Natural killer cell treated with Interleukin-12 subunit alpha and Interleukin-12 subunit beta and Interleukin-15 and Interleukin-18, amount 100 ng/mL, for 72 hours (primary cell): ENCODE measurements around the gene FGF19. TPM values are rescaled to one million over a fixed set of nuclear protein-coding genes. Genes with fewer than 3 reads are reported as not detected.

Experiments used
- ATAC-seq, 2 donors: fragments of 150-1000 bp; cut with Tn5 transposase in 1 of 2; sonication (Bioruptor Pico), chemical (Tn5 transposase) in 1 of 2; 2 replicates each; pipeline ENCODE4 v1.10.0; 2021
- DNase-seq: peaks from one replicate; pipeline ENCODE4 v3.0.0; 2022; ENCODE audit warnings: low spot score
- H3K27ac Mint-ChIP-seq, 2 donors: 1 replicate in 1 of 2; 2 replicates in 1 of 2; pipeline ENCODE4 v1.8.0; 2022; ENCODE audit warnings: mixed read lengths in 2 of 2, mild to moderate bottlenecking in 1 of 2, moderate library complexity in 1 of 2
- H3K27me3 Mint-ChIP-seq, 2 donors: 1 replicate in 1 of 2; 2 replicates in 1 of 2; pipeline ENCODE4 v1.8.0; 2022; ENCODE audit warnings: mixed read lengths in 2 of 2
- H3K36me3 Mint-ChIP-seq: one replicate; pipeline ENCODE4 v1.8.0; 2022; ENCODE audit warnings: mixed read lengths
- H3K4me1 Mint-ChIP-seq, 2 donors: 1 replicate in 1 of 2; 2 replicates in 1 of 2; pipeline ENCODE4 v1.8.0; 2022; ENCODE audit warnings: low read depth in 2 of 2, mixed read lengths in 2 of 2, mild to moderate bottlenecking in 1 of 2
- H3K4me3 Mint-ChIP-seq: one replicate; pipeline ENCODE4 v1.8.0; 2022; ENCODE audit warnings: mixed read lengths
- H3K9me3 Mint-ChIP-seq: 2 replicates; pipeline ENCODE4 v1.8.0; 2022; ENCODE audit warnings: mixed read lengths
- total RNA-seq, 2 donors: library from RNA; stranded (reverse); gene quantifications; one replicate each; pipeline ENCODE4 v1.2.3, GENCODE V29; 2022

The FGF19 gene
- total RNA-seq, 2 donors from 2014 or later: not detected

DNA sequence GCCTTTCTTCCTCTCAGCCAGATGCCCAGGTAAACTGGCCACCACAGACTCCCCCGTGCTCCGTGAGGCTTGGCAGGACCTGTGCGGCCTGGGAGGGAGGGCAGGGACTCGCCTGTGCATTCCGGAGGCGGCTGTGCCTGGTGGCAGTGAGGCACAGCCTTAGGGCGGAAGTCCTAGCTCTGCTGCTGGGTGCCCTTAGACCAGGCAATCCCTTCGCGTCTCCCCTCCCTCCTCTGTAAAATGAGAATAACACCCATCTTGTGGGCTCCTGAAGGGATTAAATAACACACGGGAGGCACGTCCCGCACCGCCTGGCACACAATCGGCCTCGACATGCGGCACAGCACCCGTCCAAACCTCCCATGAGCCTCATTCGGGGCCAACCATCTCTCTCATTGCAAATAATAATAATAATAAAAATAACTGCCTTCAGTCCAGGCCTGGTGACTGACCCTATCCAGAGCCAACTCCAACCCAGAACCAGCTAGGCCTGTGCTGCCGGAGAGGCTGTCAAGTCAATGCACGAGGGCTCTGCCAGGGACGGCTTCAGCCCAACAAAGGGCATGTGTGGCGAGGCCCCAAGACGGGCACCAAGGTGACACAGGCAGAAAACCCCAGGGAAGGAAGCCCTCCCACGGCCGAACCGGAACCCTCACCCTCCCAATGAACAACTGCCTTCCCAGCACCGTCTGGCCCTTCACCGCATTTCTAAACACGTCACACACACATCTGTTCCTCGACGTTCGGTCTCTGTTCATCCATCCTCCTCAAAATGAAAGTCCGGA is 36.9 kb downstream of the FGF19 start:
- no peaks in the 10 kb centered on the region for H3K27me3 Mint-ChIP-seq
- H3K4me3 Mint-ChIP-seq: no peak overlapping the region
- no peaks in the 10 kb centered on the region for H3K9me3 Mint-ChIP-seq
- H3K4me1 Mint-ChIP-seq: peaks cover 9% of the 10 kb centered on the region in 2 donors
- no peak overlapping the region for H3K27ac Mint-ChIP-seq
- DNase-seq (no peak), ATAC-seq (no peak)
- peaks cover 11% of the 10 kb centered on the region for H3K36me3 Mint-ChIP-seq

DNA sequence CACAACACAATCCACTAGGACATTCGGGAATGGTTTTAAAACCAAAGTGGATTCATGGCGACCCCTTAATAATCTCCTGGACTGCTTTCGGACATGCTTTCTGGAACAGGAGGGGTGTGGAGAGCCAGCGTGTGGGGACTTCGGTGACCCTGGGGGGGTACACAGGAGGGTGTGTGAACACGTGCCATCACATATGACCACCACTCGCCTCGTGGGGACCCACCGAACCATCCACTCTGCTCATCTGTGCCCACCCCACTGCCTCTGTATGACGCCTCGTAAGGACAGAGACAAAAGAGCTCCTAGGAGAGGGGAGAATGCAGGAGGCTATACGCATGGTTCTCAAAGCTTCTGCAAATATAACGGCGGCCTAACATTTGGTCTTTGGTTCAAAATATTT is 37.6 kb downstream of the FGF19 start:
- Mint-ChIP-seq H3K9me3 (no peaks in the 10 kb centered on the region), H3K4me3 (no peak overlapping the region), H3K4me1 (peaks cover 5 to 9% of the 10 kb centered on the region in 2 donors), H3K27me3 (no peaks in the 10 kb centered on the region), H3K27ac (no peak overlapping the region), H3K36me3 (peaks cover 7% of the 10 kb centered on the region)
- DNase-seq: no peak
- no peak for ATAC-seq

DNA sequence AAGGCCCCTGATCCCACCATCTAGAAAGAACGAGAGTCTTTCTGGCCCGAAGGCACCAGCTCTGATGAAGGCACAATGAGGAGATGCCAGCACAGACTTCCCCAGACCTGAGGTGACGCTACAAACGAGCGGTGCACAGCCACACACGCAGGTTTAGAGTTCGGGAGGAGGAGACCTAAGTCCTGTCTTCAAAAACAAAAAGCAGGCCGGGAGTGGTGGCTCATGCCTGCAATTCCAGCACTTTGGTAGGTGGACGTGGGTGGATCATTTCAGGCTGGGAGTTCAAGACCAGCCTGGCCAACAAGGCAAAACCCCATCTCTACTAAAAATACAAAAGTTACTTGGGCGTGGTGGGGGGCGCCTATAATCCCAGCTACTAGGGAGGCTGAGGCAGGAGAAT is 38.2 kb downstream of the FGF19 start:
- Mint-ChIP-seq H3K9me3 (no peaks in the 10 kb centered on the region), H3K27me3 (no peaks in the 10 kb centered on the region), H3K4me1 (peaks cover 5 to 8% of the 10 kb centered on the region in 2 donors), H3K27ac (no peak overlapping the region), H3K36me3 (peaks cover 7% of the 10 kb centered on the region), H3K4me3 (no peak overlapping the region)
- DNase-seq (no peak), ATAC-seq (no peak)

DNA sequence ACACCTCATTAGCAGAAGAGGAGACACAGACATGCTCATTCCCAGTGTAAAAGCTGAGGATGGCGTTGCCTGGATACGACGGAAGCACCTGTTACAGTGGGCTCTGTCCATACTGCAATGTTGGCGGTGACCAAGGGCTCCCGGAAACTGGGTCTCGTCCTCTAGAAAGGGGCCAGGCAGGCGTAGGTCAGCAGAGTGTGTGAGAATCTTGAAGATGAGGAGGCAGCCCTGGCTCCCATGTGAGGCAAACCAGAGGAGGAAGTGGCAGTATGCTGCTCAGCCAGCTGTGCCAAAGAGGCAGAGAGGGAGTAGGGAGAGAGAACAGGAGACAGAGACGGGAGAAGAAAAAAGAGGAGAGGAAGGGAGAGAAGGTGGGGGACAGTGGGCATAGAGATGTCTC is 38.9 kb downstream of the FGF19 start:
- Mint-ChIP-seq H3K27ac (no peak overlapping the region), H3K9me3 (no peaks in the 10 kb centered on the region), H3K36me3 (peaks cover 7% of the 10 kb centered on the region), H3K4me1 (peaks cover 0 to 4% of the 10 kb centered on the region in 2 donors), H3K27me3 (no peaks in the 10 kb centered on the region), H3K4me3 (no peak overlapping the region)
- DNase-seq: no peak
- no peak for ATAC-seq

DNA sequence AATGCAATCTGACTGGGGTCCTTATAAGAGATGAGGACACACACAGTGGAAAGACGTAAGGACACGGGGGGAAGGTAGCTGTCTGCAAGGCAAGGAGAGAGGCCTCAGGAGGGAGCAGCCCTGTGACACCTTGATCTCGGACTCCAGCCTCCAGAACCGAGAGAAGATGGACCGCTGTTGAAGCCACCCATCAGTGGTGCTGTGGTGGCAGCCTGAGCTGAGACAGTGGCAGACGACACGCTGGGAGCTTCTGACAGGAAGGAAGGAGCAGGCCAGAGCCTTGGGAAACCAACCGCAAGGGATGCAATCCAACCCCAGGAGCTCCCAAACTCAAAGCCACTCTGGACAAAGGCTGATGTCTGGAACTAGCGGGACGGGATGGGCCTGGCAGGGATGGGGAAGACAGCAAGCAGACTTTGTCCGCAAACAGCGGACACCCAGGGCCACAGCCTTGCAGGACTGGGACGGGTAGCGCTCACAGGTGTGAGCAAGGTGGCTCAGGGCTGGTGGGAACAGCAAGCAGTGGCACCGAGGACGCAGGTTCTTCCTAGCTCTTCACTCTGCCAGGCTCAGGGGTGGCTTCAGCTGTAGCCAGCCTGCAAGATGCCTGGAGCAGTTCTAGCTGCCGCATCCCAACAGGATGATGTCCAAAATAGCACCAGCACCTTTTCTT is 39.6 kb downstream of the FGF19 start:
- Mint-ChIP-seq H3K27me3 (no peaks in the 10 kb centered on the region), H3K4me1 (peaks cover 0 to 4% of the 10 kb centered on the region in 2 donors), H3K9me3 (no peaks in the 10 kb centered on the region), H3K36me3 (peaks cover 7% of the 10 kb centered on the region), H3K27ac (no peak overlapping the region), H3K4me3 (no peak overlapping the region)
- DNase-seq: no peak
- ATAC-seq: no peak

DNA sequence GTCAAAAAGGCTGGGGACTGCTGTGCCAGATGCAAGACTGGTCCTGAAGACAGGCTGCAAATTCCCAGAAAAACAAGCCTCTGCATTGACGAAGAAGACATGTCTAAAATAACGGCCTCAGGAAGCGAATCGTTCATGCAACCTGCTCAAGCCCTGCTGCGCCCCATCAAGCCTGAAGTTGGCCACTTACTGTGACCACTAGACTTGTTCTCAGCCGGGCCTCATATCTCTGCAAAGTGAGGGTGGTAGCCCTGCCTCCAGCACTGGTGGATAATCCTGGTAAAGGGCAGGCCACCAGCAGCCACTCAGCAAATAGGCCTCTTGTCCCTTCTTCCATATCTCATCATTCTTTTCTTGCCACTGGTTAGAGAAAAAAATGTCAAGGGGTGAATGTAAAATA is 40.5 kb downstream of the FGF19 start:
- H3K27ac Mint-ChIP-seq: no peak overlapping the region
- H3K36me3 Mint-ChIP-seq: peaks cover 7% of the 10 kb centered on the region
- H3K27me3 Mint-ChIP-seq: no peaks in the 10 kb centered on the region
- DNase-seq (no peak), ATAC-seq (no peak)
- H3K4me1 Mint-ChIP-seq: peaks cover 0 to 4% of the 10 kb centered on the region in 2 donors
- H3K4me3 Mint-ChIP-seq: no peak overlapping the region
- H3K9me3 Mint-ChIP-seq: no peaks in the 10 kb centered on the region

DNA sequence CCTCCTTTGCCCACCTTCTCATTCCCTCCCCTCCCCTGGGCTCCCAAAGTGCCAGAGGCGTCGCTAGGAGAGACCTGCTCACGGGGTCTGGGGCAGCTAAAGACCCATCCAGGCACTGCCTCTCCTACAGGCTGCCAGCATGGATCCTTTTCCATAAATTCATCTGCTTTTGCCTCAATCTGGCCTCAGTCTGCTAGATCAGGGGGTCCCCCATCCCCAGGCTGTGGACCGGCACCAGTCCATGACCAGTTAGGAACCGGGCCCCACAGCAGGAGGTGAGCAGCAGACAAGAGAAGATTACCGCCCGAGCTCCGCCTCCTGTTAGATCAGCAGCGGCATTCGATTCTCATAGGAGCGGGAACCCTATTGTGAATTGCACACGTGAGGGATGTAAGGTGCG is 41.0 kb downstream of the FGF19 start:
- Mint-ChIP-seq H3K27me3 (no peaks in the 10 kb centered on the region), H3K4me1 (peaks cover 0 to 1% of the 10 kb centered on the region in 2 donors), H3K4me3 (no peak overlapping the region), H3K36me3 (peaks cover 4% of the 10 kb centered on the region), H3K27ac (no peak overlapping the region), H3K9me3 (no peaks in the 10 kb centered on the region)
- no peak for ATAC-seq
- DNase-seq: no peak

DNA sequence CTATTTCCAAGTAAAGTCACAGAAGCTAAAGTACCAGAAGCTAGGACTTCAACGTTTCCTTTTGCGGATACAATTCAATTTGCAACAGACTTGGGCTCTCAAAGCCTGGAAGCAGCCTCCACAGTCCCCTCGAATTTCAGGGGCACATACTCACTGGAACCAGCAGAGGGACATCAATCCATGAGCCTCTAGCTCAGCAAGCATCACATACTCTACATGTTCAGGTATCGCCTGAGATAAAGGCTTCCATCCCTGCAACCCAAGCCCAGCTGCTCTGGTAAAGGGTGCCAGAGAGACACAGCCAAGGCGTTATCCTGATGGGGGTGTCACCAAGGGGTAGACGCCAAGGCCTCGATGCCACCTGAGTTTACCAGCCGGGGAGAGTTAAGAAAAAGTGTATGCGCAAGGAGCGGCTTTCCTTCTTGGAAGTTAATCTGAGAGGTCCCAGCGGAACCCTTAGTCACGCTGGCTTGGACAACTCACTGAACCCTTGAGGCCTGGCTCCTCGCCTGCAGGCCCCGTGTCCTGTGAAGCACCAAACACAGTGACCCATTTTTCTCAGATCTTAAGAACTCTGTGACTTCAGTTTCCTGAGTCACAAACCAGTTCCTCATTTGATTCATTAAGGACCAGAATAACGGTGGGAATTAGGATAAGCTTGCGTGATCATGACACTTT is 41.7 kb downstream of the FGF19 start:
- no peak overlapping the region for H3K4me3 Mint-ChIP-seq
- no peaks in the 10 kb centered on the region for H3K27me3 Mint-ChIP-seq
- H3K36me3 Mint-ChIP-seq: no peaks in the 10 kb centered on the region
- H3K4me1 Mint-ChIP-seq: no peaks in the 10 kb centered on the region
- no peaks in the 10 kb centered on the region for H3K9me3 Mint-ChIP-seq
- no peak for ATAC-seq
- no peak overlapping the region for H3K27ac Mint-ChIP-seq
- peak; percentile 38 for DNase-seq

DNA sequence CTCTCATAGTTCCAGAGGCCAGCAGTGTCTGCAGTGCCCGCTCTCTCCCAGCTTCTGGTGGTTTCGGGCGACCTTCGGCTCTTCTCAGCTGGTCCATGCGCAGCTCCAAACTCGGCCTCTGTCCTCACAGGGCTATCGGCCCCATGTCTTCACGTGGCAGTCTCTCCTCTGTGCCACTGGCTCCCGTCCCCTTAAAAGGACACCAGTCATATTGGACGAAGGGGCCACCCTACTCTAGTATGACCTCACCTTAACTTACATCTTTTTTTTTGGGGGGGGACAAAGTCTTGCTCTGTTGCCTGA is 42.5 kb downstream of the FGF19 start:
- Mint-ChIP-seq H3K27ac (no peak overlapping the region), H3K36me3 (no peaks in the 10 kb centered on the region), H3K4me3 (no peak overlapping the region), H3K9me3 (no peaks in the 10 kb centered on the region), H3K27me3 (no peaks in the 10 kb centered on the region), H3K4me1 (no peaks in the 10 kb centered on the region)
- DNase-seq (no peak), ATAC-seq (no peak)

DNA sequence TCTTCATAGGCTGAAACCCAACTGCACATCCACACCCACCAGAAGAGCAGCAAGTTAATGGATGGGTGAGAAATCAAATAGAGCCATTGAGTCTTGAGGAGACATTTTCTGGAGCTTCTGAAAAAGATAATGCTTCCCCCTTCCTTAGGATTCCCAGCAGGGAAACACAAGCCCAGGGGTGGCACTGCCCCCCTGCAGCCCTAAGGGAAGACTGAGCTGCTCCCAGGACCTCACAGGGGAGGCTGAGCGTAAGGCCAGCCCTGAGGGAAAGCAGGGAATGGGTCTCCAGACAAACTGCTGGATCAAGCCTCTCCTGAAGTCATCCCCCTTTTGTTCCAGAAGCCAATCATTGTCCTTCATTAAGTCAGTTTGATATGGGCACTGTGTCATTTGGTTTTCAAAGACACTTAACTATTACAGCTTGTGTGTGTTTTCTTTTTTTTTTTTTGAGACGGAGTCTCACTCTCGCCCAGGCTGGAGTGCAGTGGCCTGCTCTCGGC is 43.8 kb downstream of the FGF19 start:
- H3K27me3 Mint-ChIP-seq: no peaks in the 10 kb centered on the region
- H3K27ac Mint-ChIP-seq: no peak overlapping the region
- no peaks in the 10 kb centered on the region for H3K36me3 Mint-ChIP-seq
- ATAC-seq (no peak), DNase-seq (no peak)
- no peaks in the 10 kb centered on the region for H3K9me3 Mint-ChIP-seq
- H3K4me1 Mint-ChIP-seq: no peaks in the 10 kb centered on the region
- no peak overlapping the region for H3K4me3 Mint-ChIP-seq

DNA sequence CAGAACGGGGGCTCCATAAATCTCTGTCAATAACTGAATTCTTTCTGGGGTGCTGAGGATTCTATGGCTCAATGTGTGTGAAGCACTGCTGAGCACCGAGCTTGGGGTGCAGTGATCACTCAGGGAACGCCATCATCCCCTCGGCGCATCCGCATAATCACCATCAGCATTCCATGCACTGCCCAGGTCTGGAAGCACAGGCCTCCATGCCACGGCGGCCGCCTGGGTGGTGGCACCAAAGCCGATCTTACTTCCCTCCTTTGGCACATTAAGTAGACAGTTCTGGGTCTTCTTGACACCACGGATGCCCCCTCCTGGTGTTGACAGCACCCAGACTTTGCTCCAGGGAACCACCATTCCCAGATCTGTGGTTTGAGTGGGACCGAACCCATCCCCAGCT is 44.2 kb downstream of the FGF19 start:
- H3K36me3 Mint-ChIP-seq: no peaks in the 10 kb centered on the region
- H3K4me1 Mint-ChIP-seq: no peaks in the 10 kb centered on the region
- no peaks in the 10 kb centered on the region for H3K27me3 Mint-ChIP-seq
- no peak for ATAC-seq
- no peak for DNase-seq
- H3K4me3 Mint-ChIP-seq: no peak overlapping the region
- H3K27ac Mint-ChIP-seq: no peak overlapping the region
- no peaks in the 10 kb centered on the region for H3K9me3 Mint-ChIP-seq

DNA sequence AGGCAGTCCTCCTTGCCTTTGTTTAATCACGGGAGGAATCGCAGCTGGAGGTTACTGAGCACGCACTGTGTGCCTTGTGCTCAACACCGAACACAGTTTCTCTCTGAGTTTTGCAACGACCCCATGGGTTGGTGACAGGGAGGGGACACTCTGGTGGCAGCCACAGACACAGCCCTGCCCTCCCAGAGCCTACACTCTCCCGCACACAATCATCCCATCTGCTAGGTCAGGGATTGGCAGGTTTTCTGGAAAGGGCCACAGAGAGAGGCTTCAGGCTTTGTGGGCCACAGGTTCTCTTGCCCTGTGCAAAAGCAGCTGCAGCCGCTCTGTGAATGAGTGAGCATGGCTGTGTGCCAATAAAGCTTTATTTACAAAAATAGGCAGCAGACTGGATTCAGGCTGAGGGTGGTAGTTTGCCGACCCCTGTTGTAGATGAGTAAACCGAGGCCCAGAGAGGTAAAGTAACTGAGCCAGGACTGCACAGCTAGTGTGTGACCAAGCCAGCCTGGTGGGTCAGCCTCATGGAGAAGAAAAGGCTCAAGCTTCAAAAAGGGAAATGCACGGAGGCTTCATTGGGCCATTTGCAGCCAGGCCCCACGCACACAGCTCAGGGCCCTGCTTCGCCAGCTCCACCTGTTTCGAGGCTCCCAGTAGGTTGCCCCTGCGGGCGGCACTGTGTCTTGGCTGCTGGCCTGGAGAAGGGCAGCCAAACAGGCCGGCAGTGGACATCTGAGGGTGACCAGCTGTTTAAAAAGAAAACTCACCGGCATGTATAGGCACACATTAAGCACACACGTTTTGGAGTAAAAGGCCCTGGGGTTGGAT is 45.0 kb downstream of the FGF19 start:
- no peaks in the 10 kb centered on the region for H3K9me3 Mint-ChIP-seq
- no peaks in the 10 kb centered on the region for H3K27me3 Mint-ChIP-seq
- no peaks in the 10 kb centered on the region for H3K36me3 Mint-ChIP-seq
- no peak overlapping the region for H3K4me3 Mint-ChIP-seq
- ATAC-seq (no peak), DNase-seq (peak; percentile 51)
- no peak overlapping the region for H3K27ac Mint-ChIP-seq
- H3K4me1 Mint-ChIP-seq: no peaks in the 10 kb centered on the region

DNA sequence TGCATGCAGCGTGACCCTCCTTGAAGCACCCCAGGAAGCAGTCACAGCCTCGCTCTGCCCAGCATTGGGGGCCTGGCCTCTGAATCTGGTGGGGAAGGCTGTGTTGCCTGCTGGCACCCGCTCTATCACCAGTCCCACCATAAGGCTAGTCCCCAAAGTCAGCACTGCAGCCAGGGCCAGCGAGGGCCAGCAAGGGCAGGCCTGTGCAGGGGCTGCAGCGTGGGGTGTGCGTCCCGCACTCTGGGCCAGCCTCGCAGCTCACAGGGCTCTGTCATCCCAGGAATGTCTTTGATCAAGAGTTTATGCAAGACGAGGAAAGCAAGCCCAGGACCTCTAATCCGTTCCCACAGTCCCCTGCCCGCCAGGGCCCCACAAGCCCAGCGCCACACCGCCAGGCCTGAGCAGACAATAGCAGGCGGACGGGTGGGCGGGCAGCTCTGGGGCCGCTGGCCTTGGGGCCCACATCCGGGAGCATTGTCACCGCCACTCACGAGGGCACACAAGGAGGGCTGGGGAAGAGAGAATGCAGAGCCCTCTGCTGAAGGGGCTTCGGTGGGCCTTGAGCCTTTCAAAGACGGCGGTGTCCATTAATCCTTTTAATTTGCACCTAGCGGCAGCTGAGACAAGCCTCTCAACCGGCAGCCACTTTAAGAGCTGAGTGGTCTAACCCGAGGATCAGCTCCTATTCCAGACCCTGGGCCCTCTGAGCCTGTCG is 45.8 kb downstream of the FGF19 start:
- no peak overlapping the region for H3K27ac Mint-ChIP-seq
- no peaks in the 10 kb centered on the region for H3K36me3 Mint-ChIP-seq
- no peaks in the 10 kb centered on the region for H3K27me3 Mint-ChIP-seq
- H3K9me3 Mint-ChIP-seq: no peaks in the 10 kb centered on the region
- H3K4me1 Mint-ChIP-seq: no peaks in the 10 kb centered on the region
- DNase-seq (peak; percentile 46), ATAC-seq (peak in 1 of 2 donors; percentile 20)
- no peak overlapping the region for H3K4me3 Mint-ChIP-seq
